ENCODE results near the gene TTLL1. TPM values are rescaled to one million over a fixed set of nuclear protein-coding genes. Genes with fewer than 3 reads are reported as not detected.

The TTLL1 gene
- total RNA-seq (2022) (4.1 and 4.4 TPM in 2 replicates), Bru-seq, nascent RNA (percentile 33 among the genes with signal in this experiment), BruChase-seq, experiment 1, labeled RNA remaining after a 2-hour chase (percentile 27 among the genes with signal in this experiment), BruChase-seq, experiment 2, labeled RNA remaining after a 6-hour chase (percentile 34 among the genes with signal in this experiment)
- long read RNA-seq, transcript TTLL1-201 (11 exons, 1,645 nt) = major isoform, 6 of 12 reads
- long read RNA-seq, partial matches to known transcripts = 2 of 12 reads
- long read RNA-seq, other reads (novel, unspliced or antisense) = 3 of 12 reads

- intact Hi-C loops (cut with micrococcal nuclease; ENCODE audit: unreplicated experiment) = loop anchor here (2.0 kb wide), 1 partner anchor 16 kb away; no protein-coding TSS in a partner anchor
- H3K9me3 Mint-ChIP-seq (ENCODE audit: unreplicated experiment) = no peaks in the 10 kb centered on the region
- H3K36me3 Mint-ChIP-seq (ENCODE audit: insufficient read depth, unreplicated experiment) = no peaks in the 10 kb centered on the region
- H3K4me1 Mint-ChIP-seq (ENCODE audit: low read depth, unreplicated experiment) = peaks cover 8% of the 10 kb centered on the region
- DNase-seq = peak; percentile 90 to 94
- no peaks in the 10 kb centered on the region for H3K27me3 Mint-ChIP-seq (ENCODE audit: insufficient read depth, unreplicated experiment)
- Histone ChIP-seq H3K9me3 (no peaks in the 10 kb centered on the region), H3K27me3 (replicated peaks; ENCODE audit: control insufficient read depth, insufficient read depth, low read length) (no peaks in the 10 kb centered on the region), H3K4me3 (ENCODE audit: low read depth, low read length) (peak within 1 kb of the TSS; percentile 64), H3K4me1 (no peaks in the 10 kb centered on the region), H3K36me3 (ENCODE audit: control insufficient read depth, insufficient read depth, low read length) (no peaks in the 10 kb centered on the region)
- peak within 1 kb of the TSS; percentile 82 for H3K27ac Mint-ChIP-seq (ENCODE audit: unreplicated experiment)
- no peak for TF ChIP-seq CTCF (IDR thresholded peaks at IDR 0.05; ENCODE audit: insufficient read depth in 1 of 2, low read depth in 1 of 2, low read length in 1 of 2, severe bottlenecking in 1 of 2, unreplicated experiment in 1 of 2)
- H3K4me3 Mint-ChIP-seq (ENCODE audit: unreplicated experiment) = peak within 1 kb of the TSS; percentile 91
- CTCF ChIA-PET = no interaction called here
- POLR2A ChIA-PET = no interaction called here
- BruUV-seq (replicated peaks) = TSS peak; percentile 76
These were observed at the start of gene TTLL1 for GRCh38 chr22:43088984-43089717. Gene TTLL1, minus strand, starts transcription at chr22:43089391. Its CDS starts 13,805 bp downstream, at chr22:43075586.

GRCh38 chr22:43136801-43137200 lies 47.6 kb upstream of the TTLL1 start:
- no TSS peak for BruUV-seq (replicated peaks)
- intact Hi-C loops (cut with micrococcal nuclease; ENCODE audit: unreplicated experiment) = no loop called here
- Mint-ChIP-seq H3K27ac (ENCODE audit: unreplicated experiment) (peak overlapping the region; percentile 39), H3K4me3 (ENCODE audit: unreplicated experiment) (no peak overlapping the region), H3K27me3 (ENCODE audit: insufficient read depth, unreplicated experiment) (no peaks in the 10 kb centered on the region), H3K9me3 (ENCODE audit: unreplicated experiment) (no peaks in the 10 kb centered on the region), H3K4me1 (ENCODE audit: low read depth, unreplicated experiment) (no peaks in the 10 kb centered on the region), H3K36me3 (ENCODE audit: insufficient read depth, unreplicated experiment) (peaks cover 77% of the 10 kb centered on the region)
- H3K27me3 ChIP-seq (replicated peaks; ENCODE audit: control insufficient read depth, insufficient read depth, low read length) = no peaks in the 10 kb centered on the region
- H3K36me3 ChIP-seq (ENCODE audit: control insufficient read depth, insufficient read depth, low read length) = peaks cover 6% of the 10 kb centered on the region
- CTCF ChIA-PET = interaction anchor here (0.6 kb wide), 1 partner anchor 33 kb away, joined by 7 read pairs; no protein-coding TSS in a partner anchor
- no peak for TF ChIP-seq CTCF (IDR thresholded peaks at IDR 0.05; ENCODE audit: insufficient read depth in 1 of 2, low read depth in 1 of 2, low read length in 1 of 2, severe bottlenecking in 1 of 2, unreplicated experiment in 1 of 2)
- no peak overlapping the region for H3K4me3 ChIP-seq (ENCODE audit: low read depth, low read length)
- POLR2A ChIA-PET = no interaction called here
- H3K4me1 ChIP-seq = no peaks in the 10 kb centered on the region
- no peak for DNase-seq
- H3K9me3 ChIP-seq = no peaks in the 10 kb centered on the region

GRCh38 chr22:43136255-43136654 lies 47.1 kb upstream of the TTLL1 start:
- intact Hi-C loops (cut with micrococcal nuclease; ENCODE audit: unreplicated experiment) = no loop called here
- H3K27ac Mint-ChIP-seq (ENCODE audit: unreplicated experiment) = peak overlapping the region; percentile 39
- TF ChIP-seq CTCF (IDR thresholded peaks at IDR 0.05; ENCODE audit: insufficient read depth in 1 of 2, low read depth in 1 of 2, low read length in 1 of 2, severe bottlenecking in 1 of 2, unreplicated experiment in 1 of 2) = peak; percentile 66 to 70
- ChIA-PET POLR2A (no interaction called here), CTCF (interaction anchor here (0.6 kb wide), 1 partner anchor 33 kb away, joined by 7 read pairs; no protein-coding TSS in a partner anchor)
- no TSS peak for BruUV-seq (replicated peaks)
- no peaks in the 10 kb centered on the region for H3K4me1 ChIP-seq
- no peak overlapping the region for H3K4me3 Mint-ChIP-seq (ENCODE audit: unreplicated experiment)
- H3K4me3 ChIP-seq (ENCODE audit: low read depth, low read length) = no peak overlapping the region
- H3K4me1 Mint-ChIP-seq (ENCODE audit: low read depth, unreplicated experiment) = no peaks in the 10 kb centered on the region
- H3K27me3 Mint-ChIP-seq (ENCODE audit: insufficient read depth, unreplicated experiment) = no peaks in the 10 kb centered on the region
- peaks cover 81% of the 10 kb centered on the region for H3K36me3 Mint-ChIP-seq (ENCODE audit: insufficient read depth, unreplicated experiment)
- DNase-seq = peak in 1 of 2 experiments; percentile 68
- no peaks in the 10 kb centered on the region for H3K9me3 ChIP-seq
- peaks cover 6% of the 10 kb centered on the region for H3K36me3 ChIP-seq (ENCODE audit: control insufficient read depth, insufficient read depth, low read length)
- no peaks in the 10 kb centered on the region for H3K9me3 Mint-ChIP-seq (ENCODE audit: unreplicated experiment)
- no peaks in the 10 kb centered on the region for H3K27me3 ChIP-seq (replicated peaks; ENCODE audit: control insufficient read depth, insufficient read depth, low read length)

Measured in Caco-2 (cell line).